Glomerular visceral epithelial cell (primary cell): ENCODE data around the gene TLR9.
A peak's percentile ranks its signal among the peaks of the same experiment; 100 is the strongest.
"Not testable (repeated sequence)": the region's sequence is repeated elsewhere in the genome, so short reads cannot be mapped to it uniquely, and the experiment has no call there.

ENCODE experiments used
- DNase-seq: peaks from one replicate; pipeline ENCODE4 v3.0.0-alpha.2; 2016; ENCODE audit errors: extremely low spot score

Gene TLR9, protein sequence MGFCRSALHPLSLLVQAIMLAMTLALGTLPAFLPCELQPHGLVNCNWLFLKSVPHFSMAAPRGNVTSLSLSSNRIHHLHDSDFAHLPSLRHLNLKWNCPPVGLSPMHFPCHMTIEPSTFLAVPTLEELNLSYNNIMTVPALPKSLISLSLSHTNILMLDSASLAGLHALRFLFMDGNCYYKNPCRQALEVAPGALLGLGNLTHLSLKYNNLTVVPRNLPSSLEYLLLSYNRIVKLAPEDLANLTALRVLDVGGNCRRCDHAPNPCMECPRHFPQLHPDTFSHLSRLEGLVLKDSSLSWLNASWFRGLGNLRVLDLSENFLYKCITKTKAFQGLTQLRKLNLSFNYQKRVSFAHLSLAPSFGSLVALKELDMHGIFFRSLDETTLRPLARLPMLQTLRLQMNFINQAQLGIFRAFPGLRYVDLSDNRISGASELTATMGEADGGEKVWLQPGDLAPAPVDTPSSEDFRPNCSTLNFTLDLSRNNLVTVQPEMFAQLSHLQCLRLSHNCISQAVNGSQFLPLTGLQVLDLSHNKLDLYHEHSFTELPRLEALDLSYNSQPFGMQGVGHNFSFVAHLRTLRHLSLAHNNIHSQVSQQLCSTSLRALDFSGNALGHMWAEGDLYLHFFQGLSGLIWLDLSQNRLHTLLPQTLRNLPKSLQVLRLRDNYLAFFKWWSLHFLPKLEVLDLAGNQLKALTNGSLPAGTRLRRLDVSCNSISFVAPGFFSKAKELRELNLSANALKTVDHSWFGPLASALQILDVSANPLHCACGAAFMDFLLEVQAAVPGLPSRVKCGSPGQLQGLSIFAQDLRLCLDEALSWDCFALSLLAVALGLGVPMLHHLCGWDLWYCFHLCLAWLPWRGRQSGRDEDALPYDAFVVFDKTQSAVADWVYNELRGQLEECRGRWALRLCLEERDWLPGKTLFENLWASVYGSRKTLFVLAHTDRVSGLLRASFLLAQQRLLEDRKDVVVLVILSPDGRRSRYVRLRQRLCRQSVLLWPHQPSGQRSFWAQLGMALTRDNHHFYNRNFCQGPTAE

DNA sequence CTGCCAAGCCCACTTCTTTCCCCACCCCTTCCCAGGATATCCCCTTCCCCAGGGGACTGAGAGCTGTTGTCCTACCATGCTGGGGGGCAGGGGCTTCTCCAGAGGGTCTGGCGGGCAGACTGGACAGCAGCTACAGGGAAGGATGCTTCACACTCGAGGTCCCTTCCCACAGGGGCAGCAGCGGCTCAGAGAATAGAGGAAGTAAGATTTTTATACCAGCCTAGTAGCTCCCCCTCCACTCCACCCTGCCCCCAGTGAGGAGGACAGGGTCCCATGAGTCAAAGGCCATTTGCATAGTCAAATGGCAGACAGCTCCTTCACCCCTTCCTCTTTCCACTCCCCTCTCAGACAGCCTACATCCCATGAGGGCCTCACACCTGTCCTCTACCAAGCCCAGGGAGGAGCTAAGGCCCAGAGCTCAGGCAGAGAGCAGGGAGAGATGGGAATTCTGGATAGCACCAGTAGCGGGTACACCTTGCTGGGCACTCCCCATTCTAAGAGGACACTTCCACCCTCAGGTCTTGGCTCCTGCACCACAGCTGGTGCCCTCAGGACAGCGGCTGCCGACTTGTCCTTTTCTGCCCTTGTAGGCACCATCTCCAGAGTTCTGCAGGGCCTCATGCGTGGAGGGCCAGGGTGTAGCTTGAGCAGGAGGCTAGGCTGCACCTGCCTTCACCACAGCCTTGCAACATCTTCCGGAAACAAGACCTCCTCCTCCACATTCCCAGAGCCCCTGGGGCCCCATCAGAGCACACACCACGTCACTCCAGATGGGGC is at the start of gene TLR9:
Gene TLR9, minus strand, starts transcription at position 194 of the 777 bp plus-strand sequence. Its CDS starts 116 bp downstream, at position 78.
- no peak for DNase-seq

DNA sequence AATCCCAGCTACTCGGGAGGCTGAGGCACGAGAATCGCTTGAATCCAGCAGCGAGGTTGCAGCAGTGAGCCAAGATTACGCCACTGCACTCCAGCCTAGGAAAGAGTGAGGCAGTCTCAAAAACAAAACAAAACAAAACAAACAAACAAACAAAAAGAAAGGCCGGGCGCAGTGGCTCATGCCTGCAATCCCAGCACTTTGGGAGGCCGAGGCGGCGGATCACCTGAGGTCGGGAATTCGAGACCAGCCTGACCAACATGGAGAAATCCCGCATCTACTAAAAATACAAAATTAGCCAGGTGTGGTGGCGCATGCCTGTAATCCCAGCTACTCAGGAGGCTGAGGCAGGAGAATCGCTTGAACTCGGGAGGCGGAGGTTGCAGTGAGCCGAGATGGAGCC is 49.3 kb upstream of the TLR9 start:
- DNase-seq, result not testable (repeated sequence)

DNA sequence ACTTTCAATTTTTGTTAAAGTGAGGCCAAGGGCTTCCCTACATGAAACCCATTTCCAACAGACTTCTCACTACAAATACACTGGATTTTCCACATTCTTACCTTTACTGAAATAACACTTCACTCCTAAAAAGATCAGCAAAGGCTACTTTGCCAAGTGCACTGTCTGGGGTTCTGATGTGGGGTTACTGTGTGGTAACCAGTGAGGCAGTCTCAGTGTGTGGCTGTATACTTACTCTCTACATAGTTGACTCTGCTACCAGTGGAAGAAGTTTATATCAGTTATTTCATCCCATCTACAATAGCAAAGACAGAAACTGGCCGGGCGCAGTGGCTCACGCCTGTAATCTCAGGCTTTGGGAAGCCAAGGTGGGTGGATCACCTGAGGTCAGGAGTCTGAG is 47.4 kb upstream of the TLR9 start:
- DNase-seq, result no peak

DNA sequence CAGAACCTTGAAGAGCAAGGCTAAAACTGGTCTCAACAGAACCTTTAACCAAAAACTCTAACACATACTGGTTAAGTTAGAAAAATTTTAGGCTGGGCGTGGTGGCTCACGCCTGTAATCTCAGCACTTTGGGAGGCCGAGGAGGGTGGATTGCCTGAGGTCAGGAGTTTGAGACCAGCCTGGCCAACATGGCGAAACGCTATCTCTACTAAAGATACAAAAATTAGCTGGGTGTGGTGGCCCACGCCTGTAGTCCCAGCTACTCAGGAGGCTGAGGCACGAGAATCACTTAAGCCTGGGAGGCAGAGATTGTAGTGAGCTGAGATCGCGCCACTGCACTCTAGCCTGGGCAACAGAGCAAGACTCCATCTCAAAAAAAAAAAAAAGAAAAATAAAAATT is 46.7 kb upstream of the TLR9 start:
- not testable (repeated sequence) for DNase-seq

DNA sequence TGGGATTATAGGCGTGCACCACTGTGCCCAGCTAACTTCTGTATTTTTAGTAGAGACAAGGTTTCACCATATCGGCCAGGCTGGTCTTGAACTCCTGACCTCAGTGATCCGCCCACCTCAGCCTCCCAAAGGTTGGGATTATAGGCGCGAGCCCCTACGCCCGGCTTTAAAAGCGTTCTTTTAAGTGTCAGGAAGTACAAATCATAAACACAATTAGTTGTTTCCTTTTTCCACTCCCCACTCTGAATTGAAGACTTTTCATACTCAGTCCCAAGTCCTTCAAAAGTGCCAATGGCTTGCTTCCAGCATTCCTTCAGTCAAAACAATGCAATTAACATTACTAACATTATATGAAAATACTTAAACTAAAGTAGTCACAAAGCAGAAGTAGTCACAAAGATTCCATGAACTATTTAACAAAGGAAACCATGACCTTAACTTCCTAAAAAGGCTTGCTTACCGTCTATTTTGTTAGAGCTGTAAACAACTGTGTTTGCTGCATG is 44.9 kb upstream of the TLR9 start:
- no peak for DNase-seq

DNA sequence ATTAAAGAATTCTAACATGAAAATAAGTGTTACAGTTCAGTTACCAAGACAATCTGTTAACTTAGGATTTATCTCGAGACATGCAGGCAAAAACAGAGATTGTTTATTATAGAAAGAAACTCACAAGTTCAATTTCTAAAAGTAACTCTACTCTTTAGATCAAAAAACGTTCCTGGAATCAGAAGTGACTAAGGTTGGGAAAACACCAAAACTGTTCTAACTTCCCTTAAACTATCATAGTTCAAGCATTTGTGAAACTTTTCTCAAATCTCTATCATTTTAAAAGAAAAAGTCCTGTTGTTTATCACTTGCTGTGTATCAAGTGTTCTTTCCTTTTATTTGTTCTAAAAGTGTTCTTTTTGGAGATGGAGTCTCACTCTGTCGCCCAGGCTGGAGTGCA is 44.3 kb upstream of the TLR9 start:
- DNase-seq, result no peak

DNA sequence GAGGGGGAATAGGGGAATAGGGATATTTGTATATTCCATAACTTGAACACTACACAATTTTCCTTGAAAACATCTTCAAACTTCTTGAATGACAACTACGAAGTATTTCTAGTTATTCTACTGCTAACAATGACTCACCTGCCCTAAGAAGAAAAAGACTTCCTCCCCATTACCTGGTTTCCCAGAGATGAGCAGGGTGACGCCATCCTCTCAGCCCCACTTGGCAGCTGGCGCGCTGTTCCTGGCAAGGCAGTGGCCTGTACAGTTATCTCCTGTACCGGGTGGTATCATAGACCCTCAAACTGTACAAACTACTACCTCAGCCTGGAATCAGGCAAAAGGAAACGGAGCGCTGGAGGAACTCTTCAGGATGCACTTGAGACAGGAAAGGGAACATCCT is 42.6 kb upstream of the TLR9 start:
- DNase-seq, result no peak

DNA sequence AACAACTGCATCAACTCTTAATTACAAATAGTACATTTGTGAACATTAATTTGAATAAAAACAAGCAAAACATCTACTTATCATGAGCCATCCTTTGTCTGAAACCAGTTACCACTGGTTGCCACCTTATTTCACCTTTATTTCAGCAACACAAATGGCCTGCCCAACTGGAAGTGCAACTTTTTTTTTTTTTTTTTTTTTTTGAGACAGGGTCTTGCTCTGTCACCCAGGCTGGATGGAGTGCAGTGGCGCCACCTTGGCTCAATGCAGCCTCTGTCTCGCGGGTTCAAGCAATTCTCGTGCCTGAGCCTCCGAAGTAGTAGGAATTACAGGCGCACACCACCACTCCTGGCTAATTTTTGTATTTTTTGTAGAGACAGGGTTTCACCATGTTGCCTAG is 39.9 kb upstream of the TLR9 start:
- no peak for DNase-seq

DNA sequence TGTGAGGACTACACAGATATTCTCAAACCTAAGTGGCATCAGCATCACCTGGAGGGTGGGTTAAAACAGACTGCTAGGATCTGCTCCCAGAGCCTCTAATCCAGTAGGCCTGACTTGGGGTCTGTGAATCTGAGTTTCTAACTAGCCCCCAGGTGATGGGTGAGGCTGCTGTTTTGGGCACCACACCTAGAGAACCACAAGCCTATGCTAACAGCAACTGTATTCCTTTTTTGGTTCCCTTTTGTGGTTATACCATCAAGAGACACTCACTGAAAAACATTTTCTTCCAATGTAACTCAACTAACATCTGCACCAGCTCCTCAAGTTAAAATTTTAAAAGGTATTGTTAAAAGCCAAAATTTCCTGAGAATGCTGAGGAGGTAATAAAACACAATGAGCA is 37.0 kb upstream of the TLR9 start:
- no peak for DNase-seq

DNA sequence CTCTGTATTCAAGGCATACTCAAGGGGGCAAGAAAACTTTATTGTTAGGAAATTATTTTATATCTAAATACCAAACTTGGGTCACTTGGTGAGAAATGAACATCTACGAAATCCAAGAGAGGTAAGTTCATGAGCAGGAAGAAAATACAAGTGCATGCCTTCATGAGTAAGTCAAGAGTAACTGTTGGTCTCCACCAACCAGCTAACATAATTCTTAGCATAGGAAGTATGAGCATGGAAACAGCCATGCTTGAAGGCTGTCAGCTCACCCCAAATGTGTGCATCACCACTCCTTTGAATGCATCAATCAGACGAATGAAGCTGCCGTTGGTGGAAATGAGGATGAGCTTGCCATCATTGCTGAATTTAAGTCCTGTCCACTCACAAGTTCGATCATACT is 34.0 kb upstream of the TLR9 start:
- no peak for DNase-seq

DNA sequence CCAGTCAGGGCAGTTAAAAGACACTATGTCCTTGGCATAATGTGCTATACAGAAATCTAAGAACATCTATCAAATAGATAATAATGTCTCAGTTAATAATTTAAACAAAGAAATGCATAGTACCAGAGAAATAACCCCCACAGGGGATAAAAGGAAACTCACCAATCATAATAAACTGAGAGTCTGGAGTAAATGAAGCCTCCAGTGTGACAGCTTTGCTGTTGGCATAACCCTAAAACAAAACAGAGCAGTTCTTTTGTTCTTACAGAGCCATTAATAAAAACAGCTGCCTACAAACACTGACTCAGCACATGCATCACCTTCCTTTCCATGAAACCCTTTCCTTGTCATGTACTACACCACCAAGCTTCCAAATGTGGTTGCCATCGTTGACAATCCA is 33.6 kb upstream of the TLR9 start:
- DNase-seq, result no peak

DNA sequence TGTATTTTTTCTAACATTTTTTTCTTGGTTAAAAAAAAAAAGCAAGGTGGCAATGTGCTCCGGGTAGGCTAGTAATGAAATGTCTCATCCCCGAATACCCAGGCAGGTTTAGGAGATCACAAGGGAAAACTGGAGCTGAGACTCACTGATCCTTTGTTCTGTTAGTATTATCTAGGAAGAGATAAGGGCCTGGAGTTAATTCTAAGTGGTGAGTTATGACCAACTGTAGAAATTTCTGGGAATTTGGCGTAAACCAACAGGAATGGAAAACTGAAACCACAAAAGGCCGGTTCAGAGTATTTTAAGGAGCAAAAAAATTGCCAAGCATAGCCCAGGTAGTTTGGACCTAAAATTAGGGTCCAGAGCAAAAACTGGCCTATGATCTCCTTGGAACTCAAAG is 32.5 kb upstream of the TLR9 start:
- no peak for DNase-seq

DNA sequence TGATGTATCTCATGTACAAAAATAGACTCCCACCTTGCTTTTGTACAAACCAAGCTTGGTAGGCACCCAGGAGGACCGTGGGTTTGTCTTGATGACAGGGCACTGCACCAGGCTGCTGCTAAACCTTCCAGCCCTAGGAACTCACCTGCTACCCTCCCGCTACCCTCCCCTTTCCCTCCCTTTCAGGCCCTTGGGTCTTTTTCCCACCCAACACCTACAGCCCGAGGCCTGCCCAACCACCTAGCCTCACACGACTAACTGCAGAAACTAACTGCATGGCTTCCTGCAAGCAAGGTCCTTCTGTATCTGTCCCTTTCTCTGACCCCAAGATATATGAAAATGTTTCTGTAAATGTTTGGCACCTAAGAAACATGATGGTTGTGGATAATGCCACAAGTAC is 31.2 kb upstream of the TLR9 start:
- DNase-seq, result no peak

DNA sequence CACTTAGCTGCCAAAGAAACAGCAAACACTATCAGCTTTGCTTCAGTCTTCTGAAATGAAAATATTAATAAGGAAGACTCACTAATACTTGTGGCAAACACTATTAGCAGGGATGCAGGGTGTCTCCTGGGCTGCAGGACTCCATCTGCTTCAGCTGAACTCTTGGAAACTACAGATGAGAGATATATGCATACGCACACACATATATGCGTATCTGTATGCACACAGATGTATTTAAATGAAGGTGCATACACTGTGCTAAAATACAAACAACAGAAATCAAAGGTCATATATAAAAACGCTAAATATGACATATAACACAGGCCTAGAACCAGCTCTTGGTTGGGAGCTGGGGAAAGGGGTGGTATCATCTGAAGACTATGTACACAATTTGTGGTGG is 30.7 kb upstream of the TLR9 start:
- no peak for DNase-seq

DNA sequence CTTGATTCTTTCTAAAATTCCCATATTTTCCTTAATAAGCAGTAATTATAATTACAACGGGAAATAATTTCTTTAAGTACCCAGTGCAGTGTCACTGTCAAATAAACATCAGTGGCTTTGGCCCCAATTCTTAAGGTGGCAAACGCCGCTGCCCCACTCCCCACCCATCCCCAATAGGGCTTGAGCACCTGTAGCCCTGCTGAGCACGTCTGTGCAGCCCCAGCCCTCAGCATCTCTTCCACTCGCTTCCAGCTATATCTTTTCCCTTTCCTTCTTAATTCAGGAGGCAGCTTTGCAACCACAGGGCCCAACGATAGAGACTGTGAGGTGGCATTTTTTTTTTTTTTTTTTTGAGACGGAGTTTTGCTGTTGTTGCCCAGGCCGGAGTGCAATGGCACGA is 29.2 kb upstream of the TLR9 start:
- no peak for DNase-seq

DNA sequence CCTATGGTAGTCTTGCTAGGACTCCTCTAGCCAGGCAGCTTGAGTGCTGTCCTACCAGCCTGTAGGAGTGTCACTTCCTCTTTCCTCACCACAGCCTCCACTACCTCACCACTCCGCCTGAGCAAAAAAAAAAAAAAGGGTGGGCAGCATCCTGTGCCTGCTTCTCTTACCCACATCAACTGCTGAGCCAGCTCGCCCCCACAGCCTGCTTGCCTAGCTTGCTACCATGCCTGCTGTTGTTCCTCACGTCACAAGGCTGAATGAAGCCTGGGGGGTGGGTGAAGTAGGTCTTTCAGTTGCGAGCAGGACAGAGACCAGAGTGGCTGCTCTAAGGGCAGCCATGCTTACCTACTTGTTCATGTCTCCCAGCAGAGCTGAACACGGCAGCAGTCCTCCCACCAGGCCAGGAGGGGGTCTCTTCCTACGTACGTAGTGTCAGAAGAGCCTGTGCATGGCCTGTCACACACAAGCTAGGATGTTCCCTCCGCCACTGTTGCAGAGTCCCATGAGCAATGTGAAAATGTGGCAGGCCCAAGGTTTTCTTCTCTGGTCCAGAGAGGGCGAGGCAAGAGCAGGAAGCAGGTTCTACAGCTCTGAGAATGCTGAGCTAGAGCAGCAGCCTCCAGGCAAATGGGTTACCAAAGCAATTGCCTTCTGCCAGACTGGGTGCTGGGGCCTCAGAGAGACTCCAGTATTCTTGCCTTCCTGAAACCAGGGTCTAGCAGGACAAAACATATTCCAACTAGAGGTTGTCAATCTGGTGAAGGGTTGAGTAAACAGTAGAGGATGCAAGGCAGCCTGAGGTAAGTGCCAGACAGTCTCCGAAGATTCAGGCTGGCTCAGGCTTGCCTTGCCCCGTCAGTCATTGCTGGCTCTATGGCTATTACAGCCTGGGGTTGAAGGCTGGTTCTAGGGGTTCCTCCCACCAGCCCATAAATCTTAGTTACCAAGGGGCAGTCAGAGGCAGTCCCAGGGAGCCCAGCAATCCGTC is 28.2 kb upstream of the TLR9 start:
- peak; percentile 22 for DNase-seq

DNA sequence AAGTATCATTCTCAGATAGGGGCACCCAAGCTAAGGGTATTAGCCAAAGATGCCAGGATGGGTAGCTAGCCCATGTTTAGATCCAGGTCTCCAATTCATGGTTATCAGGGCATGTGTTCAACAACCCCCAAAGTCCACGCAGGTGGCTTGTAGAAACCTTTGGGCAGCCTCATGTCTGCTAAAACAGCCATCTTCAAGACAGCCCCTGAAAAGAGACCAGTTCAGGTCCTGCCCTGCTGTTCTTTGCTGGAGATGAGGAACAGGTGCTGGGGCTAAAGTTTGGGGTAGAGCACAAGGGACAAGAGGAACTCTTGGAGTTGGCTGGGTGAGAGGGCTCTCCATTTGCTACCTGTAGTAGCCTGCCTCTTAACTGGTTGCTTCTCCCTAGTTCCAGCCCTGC is 24.7 kb upstream of the TLR9 start:
- no peak for DNase-seq

DNA sequence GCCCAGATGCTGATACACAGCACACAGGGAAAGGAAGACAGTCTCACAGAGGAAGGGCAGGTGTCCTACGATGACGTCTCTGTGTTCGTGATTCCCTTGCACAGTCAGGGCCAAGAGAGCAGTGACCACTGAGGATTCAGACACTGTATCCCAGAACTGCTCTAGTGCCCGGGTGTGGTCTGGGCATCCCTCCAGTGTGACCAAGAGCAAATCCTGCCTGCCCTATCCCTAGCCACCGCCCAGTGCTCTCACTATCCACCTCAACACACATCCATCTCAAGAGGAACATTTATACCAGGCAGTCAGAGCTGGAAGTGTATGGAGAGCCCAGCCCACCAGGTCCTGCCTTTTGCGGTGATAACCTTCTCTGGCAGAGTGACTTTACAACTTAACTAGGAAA is 24.2 kb upstream of the TLR9 start:
- no peak for DNase-seq

DNA sequence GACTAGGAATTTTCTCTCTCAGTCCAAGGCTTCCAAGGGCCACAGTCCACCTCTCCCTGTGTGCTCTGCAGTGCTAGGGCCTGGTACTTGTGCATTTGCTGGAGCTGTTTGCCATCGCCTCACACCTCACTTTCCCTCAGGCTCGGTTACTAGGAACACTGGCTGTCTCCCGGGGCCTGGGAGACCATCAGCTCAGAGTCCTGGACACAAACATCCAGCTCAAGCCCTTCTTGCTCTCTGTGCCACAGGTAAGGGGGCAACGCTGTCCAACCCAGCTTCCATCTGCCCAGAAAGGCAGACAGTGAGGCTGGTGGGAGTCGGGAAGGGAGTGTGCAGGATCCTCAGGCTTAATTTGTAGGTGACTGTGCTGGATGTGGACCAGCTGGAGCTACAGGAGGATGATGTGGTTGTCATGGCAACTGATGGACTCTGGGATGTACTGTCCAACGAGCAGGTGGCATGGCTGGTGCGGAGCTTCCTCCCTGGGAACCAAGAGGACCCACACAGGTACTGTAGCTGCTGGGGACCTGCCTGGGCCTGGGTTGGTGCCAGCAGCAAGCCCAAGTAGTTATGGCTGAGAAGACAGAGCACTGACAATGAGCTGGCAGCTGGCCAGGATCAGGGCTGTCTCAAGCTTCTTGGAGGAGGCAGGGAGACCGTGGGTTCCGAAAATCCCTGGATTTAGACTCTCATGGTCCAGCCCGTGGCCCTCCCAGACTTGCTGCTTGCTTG is 23.5 kb upstream of the TLR9 start:
- DNase-seq, result peak; percentile 35

DNA sequence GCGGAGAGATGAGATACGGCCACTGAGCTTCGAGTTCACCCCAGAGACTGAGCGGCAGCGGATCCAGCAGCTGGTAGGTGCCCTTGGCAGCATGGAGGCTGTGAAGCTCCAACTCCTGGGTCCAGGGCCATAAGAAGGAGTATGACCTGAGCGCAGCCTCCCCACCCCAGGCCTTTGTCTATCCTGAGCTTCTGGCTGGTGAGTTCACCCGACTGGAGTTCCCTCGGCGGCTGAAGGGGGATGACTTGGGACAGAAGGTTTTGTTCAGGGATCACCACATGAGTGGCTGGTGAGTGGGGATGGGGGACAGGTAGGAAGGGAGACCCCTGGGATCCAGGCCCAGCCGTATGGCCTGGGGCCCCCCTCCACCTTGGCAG is 22.7 kb upstream of the TLR9 start:
- DNase-seq, result no peak
